PC-3 (cell line): ENCODE measurements around the gene PPM1D. TPM values are rescaled to one million over a fixed set of nuclear protein-coding genes. Genes with fewer than 3 reads are reported as not detected.
"Not testable (repeated sequence)": the region's sequence is repeated elsewhere in the genome, so short reads cannot be mapped to it uniquely, and the experiment has no call there.

Experiments
- ATAC-seq: fragments of 200-7000 bp; cut with Tn5 transposase; 2 replicates; pipeline ENCODE4 v1.9.1; 2020; ENCODE audit warnings: mild to moderate bottlenecking, moderate library complexity
- BruUV-seq: library from RNA; stranded (reverse); fragments of 400-500 nt; replicated peaks from 2 replicates; lab custom pipeline; 2021; lab: Mats Ljungman, UMichigan
- CTCF ChIA-PET: fragments of 300-600 bp; sonication (Branson Sonifier 250); formaldehyde crosslinking; loops from one replicate; lab custom pipeline; 2022; ENCODE audit warnings: antibody characterized with exemption; lab: Charles Lee
- POLR2A ChIA-PET: fragments of 300-600 bp; sonication (Branson Sonifier 250); formaldehyde crosslinking; loops from one replicate; lab custom pipeline; 2022; ENCODE audit warnings: antibody characterized with exemption; ENCODE audit not compliant: unreplicated experiment; lab: Charles Lee
- DNase-seq: peaks from one replicate; pipeline ENCODE4 v3.0.0-alpha.2; 2015
- H2AFZ ChIP-seq: fragments of 300-600 bp; sonication (generic); 2 replicates; pipeline ENCODE4 v1.6.0; 2016; ENCODE audit warnings: antibody characterized with exemption, low read length
- H3F3A ChIP-seq: fragments of 300-600 bp; sonication (generic); one replicate; pipeline ENCODE4 v1.6.0; 2017; ENCODE audit warnings: antibody characterized with exemption, low read length, control low read depth, mild to moderate bottlenecking; ENCODE audit not compliant: unreplicated experiment
- H3K27ac ChIP-seq: fragments of 300-600 bp; sonication (generic); 2 replicates; pipeline ENCODE4 v1.5.1; 2016; ENCODE audit warnings: mild to moderate bottlenecking, low read length
- H3K27me3 ChIP-seq: fragments of 300-600 bp; sonication (generic); 2 replicates; pipeline ENCODE4 v1.6.1; 2016; ENCODE audit warnings: low read length, mixed read lengths
- H3K36me3 ChIP-seq: fragments of 300-600 bp; sonication (generic); 2 replicates; pipeline ENCODE4 v1.6.1; 2016; ENCODE audit warnings: low read depth, mixed run types, low read length, mixed read lengths
- H3K4me1 ChIP-seq: fragments of 300-600 bp; sonication (generic); 2 replicates; pipeline ENCODE4 v1.5.1; 2016; ENCODE audit warnings: low read length; ENCODE audit not compliant: insufficient read depth
- H3K4me2 ChIP-seq: fragments of 300-600 bp; sonication (generic); 2 replicates; pipeline ENCODE4 v1.6.0; 2016; ENCODE audit warnings: low read length
- H3K4me3 ChIP-seq: fragments of 300-600 bp; sonication (generic); 2 replicates; pipeline ENCODE4 v1.5.1; 2016; ENCODE audit warnings: mild to moderate bottlenecking, low read length, mixed read lengths
- H3K79me2 ChIP-seq: fragments of 300-600 bp; sonication (generic); 2 replicates; pipeline ENCODE4 v1.6.1; 2017; ENCODE audit warnings: low read length, mixed read lengths
- H3K9ac ChIP-seq: fragments of 300-600 bp; sonication (generic); 2 replicates; pipeline ENCODE4 v1.6.0; 2016; ENCODE audit warnings: mild to moderate bottlenecking, low read length
- H3K9me2 ChIP-seq: fragments of 300-600 bp; sonication (generic); replicated peaks from 2 replicates; pipeline ENCODE4 v1.6.1; 2016; ENCODE audit warnings: mixed run types, low read length, mixed read lengths
- H3K9me3 ChIP-seq: fragments of 300-600 bp; sonication (generic); 2 replicates; pipeline ENCODE4 v1.6.1; 2016; ENCODE audit warnings: low read length, mixed read lengths
- H4K20me1 ChIP-seq: fragments of 300-600 bp; sonication (generic); 2 replicates; pipeline ENCODE4 v1.6.1; 2016; ENCODE audit warnings: low read length, mixed read lengths
- EZH2 ChIP-seq: fragments of 300-600 bp; sonication (generic); IDR thresholded peaks from one replicate; pipeline ENCODE4 v1.6.1; 2017; ENCODE audit warnings: antibody characterized with exemption, mild to moderate bottlenecking, low read length; ENCODE audit not compliant: unreplicated experiment
- EZH2phosphoT487 ChIP-seq: fragments of 300-600 bp; sonication (generic); IDR thresholded peaks from 2 replicates; pipeline ENCODE4 v1.6.1; 2018; ENCODE audit warnings: mild to moderate bottlenecking, antibody characterized with exemption, low read length, borderline replicate concordance
- intact Hi-C: fragments of 100-400 bp; cut with micrococcal nuclease; formaldehyde crosslinking; loops from 2 replicates; pipeline ENCODE4 v1.9.0; 2023
- total RNA-seq: library from RNA; depleted of rRNA; stranded (reverse); fragments of >200 nt; gene quantifications from 2 replicates; pipeline ENCODE4 v1.2.3, GENCODE V29; 2014
- TF ChIP-seq, protein P1 (sequence below): fragments of 300-600 bp; sonication (generic); conservative IDR thresholded peaks from 2 replicates; pipeline ENCODE4 v1.5.1; 2017; ENCODE audit warnings: antibody characterized with exemption, low read depth, mild to moderate bottlenecking, low read length

The PPM1D gene
- total RNA-seq, 1 experiment from 2014 or later = 8.2 TPM

DNA sequence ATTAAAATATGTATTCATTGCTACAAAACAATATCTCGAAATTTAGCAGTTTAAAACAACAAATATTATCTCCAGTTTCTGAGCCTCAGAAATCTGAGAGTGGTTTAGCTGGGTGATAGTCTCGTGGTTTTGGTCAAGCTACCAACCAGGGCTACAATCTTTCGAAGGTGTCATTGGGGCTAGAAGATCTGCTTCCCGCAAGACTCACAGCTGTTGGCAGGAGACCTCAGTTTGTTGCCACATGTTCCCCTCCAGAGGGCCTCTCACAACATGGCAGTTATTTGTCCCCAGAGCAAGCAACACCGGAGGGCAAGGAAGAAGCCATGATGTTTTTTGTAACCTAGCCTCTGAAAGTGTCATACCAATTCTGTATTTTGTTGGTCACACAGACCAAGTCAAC is 65.6 kb downstream of the PPM1D start:
- H2AFZ ChIP-seq = no peak overlapping the region
- no peaks in the 10 kb centered on the region for H4K20me1 ChIP-seq
- H3K9me3 ChIP-seq = no peaks in the 10 kb centered on the region
- DNase-seq (no peak), ATAC-seq (no peak)
- H3K4me3 ChIP-seq = no peak overlapping the region
- intact Hi-C loops = no loop called here
- H3K9me2 ChIP-seq = no peaks in the 10 kb centered on the region
- POLR2A ChIA-PET = no interaction called here
- no peak overlapping the region for H3K9ac ChIP-seq
- H3K4me1 ChIP-seq = no peaks in the 10 kb centered on the region
- H3K27me3 ChIP-seq = no peaks in the 10 kb centered on the region
- no peak for TF ChIP-seq EZH2
- TF ChIP-seq, protein P1, sequence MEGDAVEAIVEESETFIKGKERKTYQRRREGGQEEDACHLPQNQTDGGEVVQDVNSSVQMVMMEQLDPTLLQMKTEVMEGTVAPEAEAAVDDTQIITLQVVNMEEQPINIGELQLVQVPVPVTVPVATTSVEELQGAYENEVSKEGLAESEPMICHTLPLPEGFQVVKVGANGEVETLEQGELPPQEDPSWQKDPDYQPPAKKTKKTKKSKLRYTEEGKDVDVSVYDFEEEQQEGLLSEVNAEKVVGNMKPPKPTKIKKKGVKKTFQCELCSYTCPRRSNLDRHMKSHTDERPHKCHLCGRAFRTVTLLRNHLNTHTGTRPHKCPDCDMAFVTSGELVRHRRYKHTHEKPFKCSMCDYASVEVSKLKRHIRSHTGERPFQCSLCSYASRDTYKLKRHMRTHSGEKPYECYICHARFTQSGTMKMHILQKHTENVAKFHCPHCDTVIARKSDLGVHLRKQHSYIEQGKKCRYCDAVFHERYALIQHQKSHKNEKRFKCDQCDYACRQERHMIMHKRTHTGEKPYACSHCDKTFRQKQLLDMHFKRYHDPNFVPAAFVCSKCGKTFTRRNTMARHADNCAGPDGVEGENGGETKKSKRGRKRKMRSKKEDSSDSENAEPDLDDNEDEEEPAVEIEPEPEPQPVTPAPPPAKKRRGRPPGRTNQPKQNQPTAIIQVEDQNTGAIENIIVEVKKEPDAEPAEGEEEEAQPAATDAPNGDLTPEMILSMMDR = no peak
- TF ChIP-seq EZH2phosphoT487 = no peak
- no peaks in the 10 kb centered on the region for H3F3A ChIP-seq
- peaks cover 6% of the 10 kb centered on the region; the same call in 1 of the 2 replicates for H3K36me3 ChIP-seq
- H3K79me2 ChIP-seq = no peaks in the 10 kb centered on the region
- CTCF ChIA-PET = interaction anchor here (0.6 kb wide), 1 partner anchor 89 kb away, joined by 8 read pairs; no protein-coding TSS in a partner anchor
- H3K27ac ChIP-seq = no peak overlapping the region
- no TSS peak for BruUV-seq
- H3K4me2 ChIP-seq = no peak overlapping the region

GRCh38 chr17:60668741-60669140 is 68.7 kb downstream of the PPM1D start:
- CTCF ChIA-PET = not testable (repeated sequence)

DNA sequence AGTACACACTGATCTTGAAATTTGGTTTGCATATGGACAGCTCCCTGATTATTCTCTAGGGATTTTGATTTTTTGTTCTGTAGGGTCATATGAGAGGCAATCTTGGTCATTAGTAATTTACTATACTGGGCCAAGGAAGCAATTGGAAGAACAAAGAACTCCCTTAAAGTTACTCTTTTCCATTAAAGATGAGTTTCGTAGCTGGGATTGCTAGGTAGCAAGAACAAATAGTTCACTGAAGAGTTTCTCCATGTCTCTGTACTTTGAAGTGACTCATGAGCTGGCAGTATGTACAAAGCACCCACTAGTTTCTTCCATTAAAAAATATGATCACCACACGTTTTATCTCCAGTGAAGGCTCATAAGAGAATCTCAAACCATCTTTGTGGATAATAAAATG is 71.5 kb downstream of the PPM1D start:
- Histone ChIP-seq H2AFZ (no peak overlapping the region), H3K36me3 (no peaks in the 10 kb centered on the region), H3K4me2 (no peak overlapping the region), H4K20me1 (no peaks in the 10 kb centered on the region), H3F3A (no peaks in the 10 kb centered on the region), H3K9me3 (no peaks in the 10 kb centered on the region), H3K4me1 (no peaks in the 10 kb centered on the region), H3K4me3 (no peak overlapping the region), H3K9me2 (no peaks in the 10 kb centered on the region), H3K79me2 (no peaks in the 10 kb centered on the region), H3K27ac (no peak overlapping the region), H3K27me3 (no peaks in the 10 kb centered on the region), H3K9ac (no peak overlapping the region)
- BruUV-seq = no TSS peak
- ChIA-PET CTCF (no interaction called here), POLR2A (no interaction called here)
- DNase-seq (no peak), ATAC-seq (peak; percentile 51)
- TF ChIP-seq, protein P1 = no peak
- intact Hi-C loops = no loop called here

More at GRCh38 chr17:60668741-60669140, 68.7 kb downstream of the PPM1D start:
- BruUV-seq, H3K9me2 ChIP-seq, ATAC-seq, POLR2A ChIA-PET, intact Hi-C loops, H3K9ac ChIP-seq, H3K4me3 ChIP-seq, H3K4me2 ChIP-seq, H2AFZ ChIP-seq, H3K36me3 ChIP-seq, H3K9me3 ChIP-seq, H3K27me3 ChIP-seq, H4K20me1 ChIP-seq, H3K4me1 ChIP-seq, H3K79me2 ChIP-seq, H3F3A ChIP-seq, DNase-seq, H3K27ac ChIP-seq: not testable (repeated sequence)

DNA sequence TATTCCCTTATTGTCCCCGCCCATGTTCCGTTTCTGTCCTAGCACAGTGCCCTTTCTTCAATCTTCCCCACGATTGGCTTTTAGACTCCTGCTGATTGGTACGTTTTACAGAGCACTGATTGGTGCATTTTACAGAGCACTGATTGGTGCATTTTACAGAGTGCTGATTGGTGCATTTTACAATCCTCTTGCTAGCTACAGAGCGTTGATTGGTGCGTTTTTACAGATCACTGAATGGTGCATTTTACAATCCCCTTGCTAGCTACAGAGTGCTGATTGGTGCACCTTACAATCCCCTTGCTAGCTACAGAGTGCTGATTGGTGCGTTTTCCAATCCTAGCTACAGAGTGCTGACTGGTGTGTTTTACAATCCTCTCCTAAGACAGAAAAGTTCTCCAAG is 74.6 kb downstream of the PPM1D start:
- H3K9ac ChIP-seq, CTCF ChIA-PET, BruUV-seq, H2AFZ ChIP-seq, H3K79me2 ChIP-seq, H3K27me3 ChIP-seq, H3F3A ChIP-seq, H3K4me3 ChIP-seq, intact Hi-C loops, POLR2A ChIA-PET, H4K20me1 ChIP-seq, H3K27ac ChIP-seq, H3K36me3 ChIP-seq, DNase-seq, H3K9me3 ChIP-seq, H3K4me2 ChIP-seq, H3K9me2 ChIP-seq, ATAC-seq: not testable (repeated sequence)
- peaks cover 17% of the 10 kb centered on the region for H3K4me1 ChIP-seq
